A549 (cell line): ENCODE results near the gene ZNF701. TPM values are rescaled to one million over a fixed set of nuclear protein-coding genes. Genes with fewer than 3 reads are reported as not detected.
"Not testable (repeated sequence)": the region's sequence is repeated elsewhere in the genome, so short reads cannot be mapped to it uniquely, and the experiment has no call there.

ENCODE experiments used
- ATAC-seq, 2 experiments: fragments of 200-7000 bp in 1 of 2; fragments of >200 bp in 1 of 2; cut with Nextera tagmentation in 1 of 2; cut with Tn5 transposase in 1 of 2; 3 replicates each; pipeline versions ENCODE4 v1.8.0 to v1.9.1; 2018 to 2020; ENCODE audit warnings: mild to moderate bottlenecking in 1 of 2, moderate library complexity in 1 of 2
- CTCF ChIA-PET: fragments of 300-600 bp; sonication (Branson Sonifier 250); formaldehyde crosslinking; extraction: SDS; loops from one replicate; lab custom pipeline; 2021; ENCODE audit warnings: antibody characterized with exemption, inconsistent platforms; lab: Yijun Ruan, JAX
- POLR2A ChIA-PET: fragments of 350-600 bp; formaldehyde crosslinking; extraction: SDS; loops from one replicate; lab custom pipeline; 2021; ENCODE audit warnings: antibody characterized with exemption, inconsistent platforms; lab: Yijun Ruan, JAX
- DNase-seq, 2 experiments: peaks; one replicate each; pipeline versions ENCODE4 v3.0.0 to v3.0.0-alpha.2; 2011 to 2016; ENCODE audit warnings: low read depth in 1 of 2, low spot score in 1 of 2
- FAIRE-seq: peaks from 2 replicates; lab custom pipeline; 2011; peaks lifted over from hg19 to GRCh38; lab: Jason Lieb, UNC
- H3K27ac ChIP-seq, 2 experiments: fragments of >200 bp; sonication (Bioruptor Twin); formaldehyde crosslinking; 3 replicates each; pipeline ENCODE4 v1.5.1; 2016 to 2017
- H3K4me1 ChIP-seq: fragments of >200 bp; sonication (Bioruptor Twin); formaldehyde crosslinking; 3 replicates; pipeline ENCODE4 v1.6.1; 2016
- H3K4me2 ChIP-seq: fragments of >200 bp; sonication (Bioruptor Twin); formaldehyde crosslinking; 3 replicates; pipeline ENCODE4 v1.6.1; 2016
- H3K4me3 ChIP-seq: fragments of >200 bp; sonication (Bioruptor Twin); formaldehyde crosslinking; 3 replicates; pipeline ENCODE4 v1.5.1; 2016
- H3K9me3 ChIP-seq: fragments of >200 bp; sonication (Bioruptor Twin); formaldehyde crosslinking; 3 replicates; pipeline ENCODE4 v1.6.1; 2016
- BHLHE40 ChIP-seq: IDR thresholded peaks from 2 replicates; pipeline ENCODE4 v1.6.1; 2012; ENCODE audit warnings: low read depth, low read length, inconsistent platforms
- CBX2 ChIP-seq: fragments of 200-600 bp; sonication (generic); IDR thresholded peaks from 2 replicates; pipeline ENCODE4 v1.6.1; 2016; ENCODE audit warnings: low read depth, mild to moderate bottlenecking, borderline replicate concordance
- CEBPB ChIP-seq, 2 experiments: fragments of >200 bp in 1 of 2; sonication (Bioruptor Twin) in 1 of 2; formaldehyde crosslinking in 1 of 2; IDR thresholded peaks; 2 replicates each; pipeline ENCODE4 v1.6.1; 2012 to 2016
- CHD2 ChIP-seq: fragments of 150-350 bp; IDR thresholded peaks from 2 replicates; pipeline ENCODE4 v1.6.1; 2014; ENCODE audit warnings: low read length; ENCODE audit not compliant: partially characterized antibody
- EHF ChIP-seq: fragments of 250-450 bp; sonication (Bioruptor Pico); IDR thresholded peaks from 2 replicates; pipeline ENCODE4 v1.5.0; 2020; ENCODE audit warnings: mild to moderate bottlenecking
- EP300 ChIP-seq, 2 experiments: fragments of >200 bp; sonication (Bioruptor Twin); formaldehyde crosslinking; IDR thresholded peaks; 2 replicates in 1 of 2; 3 replicates in 1 of 2; pipeline ENCODE4 v1.6.1; 2016 to 2017
- HOXA7 ChIP-seq: fragments of 250-450 bp; sonication (Bioruptor Pico); IDR thresholded peaks from 2 replicates; pipeline ENCODE4 v1.5.0; 2020; ENCODE audit warnings: mild to moderate bottlenecking, moderate library complexity
- JUN ChIP-seq, 2 experiments: fragments of >200 bp; sonication (Bioruptor Twin); formaldehyde crosslinking; IDR thresholded peaks; 2 replicates in 1 of 2; 3 replicates in 1 of 2; pipeline ENCODE4 v1.6.1; 2016 to 2017
- JUNB ChIP-seq: fragments of >200 bp; sonication (Bioruptor Twin); formaldehyde crosslinking; IDR thresholded peaks from 2 replicates; pipeline ENCODE4 v1.6.1; 2016
- KDM1A ChIP-seq: fragments of 200-600 bp; sonication (generic); IDR thresholded peaks from 2 replicates; pipeline ENCODE4 v1.6.1; 2016; ENCODE audit warnings: low read depth, mild to moderate bottlenecking
- PHF8 ChIP-seq: fragments of 200-600 bp; sonication (generic); IDR thresholded peaks from 2 replicates; pipeline ENCODE4 v1.6.1; 2016; ENCODE audit warnings: low read depth, mild to moderate bottlenecking, antibody characterized with exemption, moderate library complexity, borderline replicate concordance
- POLR2AphosphoS2 ChIP-seq: conservative IDR thresholded peaks from 2 replicates; pipeline ENCODE4 v1.6.1; 2012; ENCODE audit warnings: low read length, improper control_type of control experiment, inconsistent platforms
- RAD21 ChIP-seq, 2 experiments: fragments of >200 bp in 1 of 2; sonication (Bioruptor Twin) in 1 of 2; formaldehyde crosslinking in 1 of 2; IDR thresholded peaks in 1 of 2; conservative IDR thresholded peaks in 1 of 2; 2 replicates in 1 of 2; 3 replicates in 1 of 2; pipeline ENCODE4 v1.6.1; 2012 to 2018; ENCODE audit warnings: inconsistent platforms in 1 of 2
- RCOR1 ChIP-seq: fragments of 150-350 bp; IDR thresholded peaks from 2 replicates; pipeline ENCODE4 v1.6.1; 2014; ENCODE audit warnings: antibody characterized with exemption, low read length, low read depth
- RFX5 ChIP-seq: fragments of 450-650 bp; IDR thresholded peaks from 2 replicates; pipeline ENCODE4 v1.7.1; 2014; ENCODE audit warnings: antibody characterized with exemption, mild to moderate bottlenecking, moderate library complexity
- TP53 ChIP-seq: fragments of 250-450 bp; sonication (Bioruptor Pico); IDR thresholded peaks from 2 replicates; pipeline ENCODE4 v1.5.0; 2021; ENCODE audit warnings: mild to moderate bottlenecking, moderate library complexity
- WGBS: methylation state at CpG from one replicate; pipeline ENCODE4 v1.1.6; 2017; ENCODE audit errors: missing lambda C conversion rate; 5-methylcytosine and 5-hydroxymethylcytosine counted together
- polyA plus RNA-seq, 4 experiments: library from polyadenylated mRNA; depleted of rRNA in 3 of 4; stranded (reverse); fragments of >200 nt; fragmentation: RNase III in 1 of 4; extraction: RNeasy Plus Mini Kit Qiagen cat#74134 plus additional on column Dnase treatment in 1 of 4; gene quantifications; 2 replicates in 3 of 4; 3 replicates in 1 of 4; pipeline ENCODE4 v1.2.3, GENCODE V29; 2011 to 2017
- TF ChIP-seq, protein P1 (sequence below): fragments of 200-600 bp; sonication (generic); IDR thresholded peaks from 2 replicates; pipeline ENCODE4 v1.6.1; 2016; ENCODE audit warnings: antibody characterized with exemption, mild to moderate bottlenecking, moderate library complexity
- TF ChIP-seq, protein P2 (sequence below): fragments of 450-650 bp; IDR thresholded peaks from 2 replicates; pipeline ENCODE4 v1.6.1; 2014; ENCODE audit warnings: antibody characterized with exemption
- TF ChIP-seq, protein P3 (sequence below): IDR thresholded peaks from 2 replicates; pipeline ENCODE4 v1.6.1; 2012
- TF ChIP-seq, protein P4 (sequence below): fragments of 250-450 bp; sonication (Bioruptor Pico); IDR thresholded peaks from 2 replicates; pipeline ENCODE4 v1.5.0; 2020; ENCODE audit warnings: low read depth, mild to moderate bottlenecking, moderate library complexity
- TF ChIP-seq, protein P5 (sequence below): fragments of >200 bp; sonication (Bioruptor Twin); formaldehyde crosslinking; IDR thresholded peaks from 2 replicates; pipeline ENCODE4 v1.6.1; 2016
- TF ChIP-seq, protein P6 (sequence below): IDR thresholded peaks from 2 replicates; pipeline ENCODE4 v1.6.1; 2012; ENCODE audit warnings: low read depth, borderline replicate concordance
- TF ChIP-seq, protein P7 (sequence below): IDR thresholded peaks from 2 replicates; pipeline ENCODE4 v1.6.1; 2012

The ZNF701 gene
- polyA plus RNA-seq, 2 of the 4 experiments (the other 2 are of a cell fraction), result 0.21 to 0.32 TPM

DNA sequence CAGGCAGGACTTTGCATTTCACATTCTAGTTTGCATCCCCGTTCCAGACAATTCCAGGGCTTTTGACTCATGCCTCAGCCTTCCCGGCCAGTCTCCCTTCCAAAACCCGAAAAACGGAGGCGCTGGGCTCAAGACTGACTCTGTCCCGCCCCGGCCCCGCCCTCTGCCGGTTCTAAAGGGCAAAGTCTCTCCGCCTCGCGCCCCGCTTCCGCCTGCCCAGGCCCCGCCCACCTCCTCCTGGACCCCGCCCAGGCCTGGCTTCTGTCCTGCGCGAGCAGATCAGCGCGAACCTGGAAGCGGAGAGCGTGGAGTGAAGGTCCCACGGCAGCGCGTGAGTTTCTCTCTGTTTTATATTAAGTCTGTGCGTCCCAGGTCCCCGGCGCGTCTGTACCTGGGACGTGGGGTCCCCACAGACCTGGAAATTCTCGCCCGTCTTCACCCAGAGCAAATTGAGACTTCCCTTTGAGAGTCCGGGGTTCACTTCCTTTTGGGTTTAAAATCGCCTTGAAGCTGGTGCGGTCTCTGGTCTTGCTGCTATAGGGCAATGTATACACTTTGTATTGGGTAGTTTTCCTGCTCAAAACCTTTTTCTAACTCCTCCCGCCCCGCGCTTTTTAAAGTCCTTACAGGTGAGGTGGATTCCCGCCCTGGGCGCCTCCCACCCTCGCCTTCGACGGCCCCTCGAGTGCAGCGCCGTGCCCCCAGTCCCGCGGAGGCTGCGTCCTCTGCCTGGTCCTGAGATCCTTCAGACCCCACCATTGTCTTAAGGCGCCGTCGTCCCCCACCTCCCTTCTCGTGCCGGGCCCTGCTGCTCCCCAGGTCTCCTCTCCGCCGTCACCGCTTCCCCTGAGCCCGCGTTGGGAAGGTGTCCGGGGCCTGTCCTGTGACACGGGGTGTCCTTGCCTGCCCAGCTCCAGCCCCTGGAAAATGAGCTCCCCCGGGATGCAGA lies 31.2 kb downstream of the ZNF701 start:
- FAIRE-seq, result no peak
- Histone ChIP-seq H3K4me1 (no peaks in the 10 kb centered on the region), H3K27ac (no peak overlapping the region), H3K9me3 (peaks cover 79% of the 10 kb centered on the region; the same call in 2 of the 3 replicates)
- POLR2A ChIA-PET, result no interaction called here
- 11% methylated on average over 45 of the region's 62 CpGs for WGBS
- DNase-seq, result no peak
- ATAC-seq, result no peak; a peak in 1 of 6 replicates
- TF ChIP-seq HOXA7 (CRISPR knock-in tag) (no peak), RFX5 (no peak), CHD2 (no peak), CBX2 (no peak), POLR2AphosphoS2 (no peak), EHF (CRISPR knock-in tag) (no peak), JUN (IDR thresholded peaks at IDR 0.05) (no peak), PHF8 (no peak), RAD21 (conservative IDR thresholded peaks at IDR 0.05 in 1 of 2, IDR thresholded peaks at IDR 0.05 in 1 of 2) (no peak)
- TF ChIP-seq, protein P1, sequence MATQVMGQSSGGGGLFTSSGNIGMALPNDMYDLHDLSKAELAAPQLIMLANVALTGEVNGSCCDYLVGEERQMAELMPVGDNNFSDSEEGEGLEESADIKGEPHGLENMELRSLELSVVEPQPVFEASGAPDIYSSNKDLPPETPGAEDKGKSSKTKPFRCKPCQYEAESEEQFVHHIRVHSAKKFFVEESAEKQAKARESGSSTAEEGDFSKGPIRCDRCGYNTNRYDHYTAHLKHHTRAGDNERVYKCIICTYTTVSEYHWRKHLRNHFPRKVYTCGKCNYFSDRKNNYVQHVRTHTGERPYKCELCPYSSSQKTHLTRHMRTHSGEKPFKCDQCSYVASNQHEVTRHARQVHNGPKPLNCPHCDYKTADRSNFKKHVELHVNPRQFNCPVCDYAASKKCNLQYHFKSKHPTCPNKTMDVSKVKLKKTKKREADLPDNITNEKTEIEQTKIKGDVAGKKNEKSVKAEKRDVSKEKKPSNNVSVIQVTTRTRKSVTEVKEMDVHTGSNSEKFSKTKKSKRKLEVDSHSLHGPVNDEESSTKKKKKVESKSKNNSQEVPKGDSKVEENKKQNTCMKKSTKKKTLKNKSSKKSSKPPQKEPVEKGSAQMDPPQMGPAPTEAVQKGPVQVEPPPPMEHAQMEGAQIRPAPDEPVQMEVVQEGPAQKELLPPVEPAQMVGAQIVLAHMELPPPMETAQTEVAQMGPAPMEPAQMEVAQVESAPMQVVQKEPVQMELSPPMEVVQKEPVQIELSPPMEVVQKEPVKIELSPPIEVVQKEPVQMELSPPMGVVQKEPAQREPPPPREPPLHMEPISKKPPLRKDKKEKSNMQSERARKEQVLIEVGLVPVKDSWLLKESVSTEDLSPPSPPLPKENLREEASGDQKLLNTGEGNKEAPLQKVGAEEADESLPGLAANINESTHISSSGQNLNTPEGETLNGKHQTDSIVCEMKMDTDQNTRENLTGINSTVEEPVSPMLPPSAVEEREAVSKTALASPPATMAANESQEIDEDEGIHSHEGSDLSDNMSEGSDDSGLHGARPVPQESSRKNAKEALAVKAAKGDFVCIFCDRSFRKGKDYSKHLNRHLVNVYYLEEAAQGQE, result no peak
- TF ChIP-seq, protein P2, sequence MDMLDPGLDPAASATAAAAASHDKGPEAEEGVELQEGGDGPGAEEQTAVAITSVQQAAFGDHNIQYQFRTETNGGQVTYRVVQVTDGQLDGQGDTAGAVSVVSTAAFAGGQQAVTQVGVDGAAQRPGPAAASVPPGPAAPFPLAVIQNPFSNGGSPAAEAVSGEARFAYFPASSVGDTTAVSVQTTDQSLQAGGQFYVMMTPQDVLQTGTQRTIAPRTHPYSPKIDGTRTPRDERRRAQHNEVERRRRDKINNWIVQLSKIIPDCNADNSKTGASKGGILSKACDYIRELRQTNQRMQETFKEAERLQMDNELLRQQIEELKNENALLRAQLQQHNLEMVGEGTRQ, result no peak
- TF ChIP-seq, protein P3, sequence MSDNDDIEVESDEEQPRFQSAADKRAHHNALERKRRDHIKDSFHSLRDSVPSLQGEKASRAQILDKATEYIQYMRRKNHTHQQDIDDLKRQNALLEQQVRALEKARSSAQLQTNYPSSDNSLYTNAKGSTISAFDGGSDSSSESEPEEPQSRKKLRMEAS, result no peak
- TF ChIP-seq, protein P4, sequence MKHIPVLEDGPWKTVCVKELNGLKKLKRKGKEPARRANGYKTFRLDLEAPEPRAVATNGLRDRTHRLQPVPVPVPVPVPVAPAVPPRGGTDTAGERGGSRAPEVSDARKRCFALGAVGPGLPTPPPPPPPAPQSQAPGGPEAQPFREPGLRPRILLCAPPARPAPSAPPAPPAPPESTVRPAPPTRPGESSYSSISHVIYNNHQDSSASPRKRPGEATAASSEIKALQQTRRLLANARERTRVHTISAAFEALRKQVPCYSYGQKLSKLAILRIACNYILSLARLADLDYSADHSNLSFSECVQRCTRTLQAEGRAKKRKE (CRISPR knock-in tag), result no peak
- TF ChIP-seq, all 56 proteins: peak for 0
- no peak overlapping the region for H3K4me3 ChIP-seq
- H3K4me2 ChIP-seq, result no peak overlapping the region
- CTCF ChIA-PET, result no interaction called here

DNA sequence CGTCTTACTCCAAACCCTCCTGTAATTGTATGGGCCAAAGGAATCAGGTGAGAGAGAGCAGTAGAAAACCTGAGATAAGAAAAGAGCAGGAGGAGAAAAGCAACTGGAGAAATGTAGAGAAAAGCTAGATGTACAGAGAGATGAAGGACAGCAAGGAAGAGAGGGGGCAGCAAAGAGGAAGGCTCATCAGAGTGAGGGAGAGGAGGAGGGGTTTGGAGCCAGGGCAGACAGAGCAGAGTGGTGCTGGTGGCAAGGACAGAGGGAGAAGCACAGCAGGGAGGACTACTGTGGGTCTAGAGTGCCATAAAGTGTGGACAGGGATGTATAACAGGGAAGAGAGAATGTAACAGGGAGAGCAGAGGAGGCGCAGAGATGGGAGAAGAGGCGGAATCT lies 31.9 kb downstream of the ZNF701 start:
- DNase-seq, H3K4me1 ChIP-seq, CTCF ChIA-PET, H3K4me2 ChIP-seq, H3K4me3 ChIP-seq, H3K27ac ChIP-seq, POLR2A ChIA-PET, ATAC-seq, FAIRE-seq: not testable (repeated sequence)
- peaks cover 79% of the 10 kb centered on the region for H3K9me3 ChIP-seq
- WGBS, result 47% methylated on average over 3 of the region's 3 CpGs

DNA sequence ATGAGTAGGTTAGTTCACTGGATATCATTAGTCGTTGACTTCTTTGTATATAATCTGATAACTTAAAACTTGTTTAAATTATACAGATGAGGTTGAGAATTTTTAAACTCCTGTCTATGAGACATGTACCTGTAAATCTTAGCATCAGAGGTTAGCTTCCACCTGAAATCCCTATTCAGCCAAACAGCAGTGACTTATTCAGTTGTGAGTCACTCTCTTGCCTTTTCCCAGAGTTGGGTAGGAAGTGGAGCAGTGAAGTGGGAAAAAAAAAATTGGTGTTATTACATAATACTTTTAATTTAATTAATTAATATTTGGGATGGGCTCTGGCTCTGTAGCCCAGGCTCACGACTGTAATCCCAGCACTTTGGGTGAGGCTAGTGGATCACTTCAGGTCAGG lies 32.9 kb downstream of the ZNF701 start:
- no peak for ATAC-seq
- CTCF ChIA-PET, result no interaction called here
- Histone ChIP-seq H3K27ac (no peak overlapping the region), H3K4me3 (no peak overlapping the region), H3K4me2 (no peak overlapping the region), H3K4me1 (no peaks in the 10 kb centered on the region), H3K9me3 (peaks cover 76% of the 10 kb centered on the region)
- DNase-seq, result no peak
- 29% methylated on average over 2 of the region's 2 CpGs for WGBS
- POLR2A ChIA-PET, result no interaction called here
- no peak for FAIRE-seq
- TF ChIP-seq HOXA7 (CRISPR knock-in tag), result no peak
- TF ChIP-seq, protein P5, sequence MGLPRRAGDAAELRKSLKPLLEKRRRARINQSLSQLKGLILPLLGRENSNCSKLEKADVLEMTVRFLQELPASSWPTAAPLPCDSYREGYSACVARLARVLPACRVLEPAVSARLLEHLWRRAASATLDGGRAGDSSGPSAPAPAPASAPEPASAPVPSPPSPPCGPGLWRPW, result no peak
- no peak for TF ChIP-seq EP300 (IDR thresholded peaks at IDR 0.05)
- no peak for TF ChIP-seq JUN (IDR thresholded peaks at IDR 0.05)
- no peak for TF ChIP-seq BHLHE40
- no peak for TF ChIP-seq JUNB
- TF ChIP-seq, protein P6, sequence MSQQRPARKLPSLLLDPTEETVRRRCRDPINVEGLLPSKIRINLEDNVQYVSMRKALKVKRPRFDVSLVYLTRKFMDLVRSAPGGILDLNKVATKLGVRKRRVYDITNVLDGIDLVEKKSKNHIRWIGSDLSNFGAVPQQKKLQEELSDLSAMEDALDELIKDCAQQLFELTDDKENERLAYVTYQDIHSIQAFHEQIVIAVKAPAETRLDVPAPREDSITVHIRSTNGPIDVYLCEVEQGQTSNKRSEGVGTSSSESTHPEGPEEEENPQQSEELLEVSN, result no peak
- TF ChIP-seq KDM1A, result no peak
- TF ChIP-seq TP53 (CRISPR knock-in tag), result no peak
- TF ChIP-seq RCOR1, result no peak
- no peak for TF ChIP-seq CEBPB (IDR thresholded peaks at IDR 0.05)
- TF ChIP-seq, protein P7, sequence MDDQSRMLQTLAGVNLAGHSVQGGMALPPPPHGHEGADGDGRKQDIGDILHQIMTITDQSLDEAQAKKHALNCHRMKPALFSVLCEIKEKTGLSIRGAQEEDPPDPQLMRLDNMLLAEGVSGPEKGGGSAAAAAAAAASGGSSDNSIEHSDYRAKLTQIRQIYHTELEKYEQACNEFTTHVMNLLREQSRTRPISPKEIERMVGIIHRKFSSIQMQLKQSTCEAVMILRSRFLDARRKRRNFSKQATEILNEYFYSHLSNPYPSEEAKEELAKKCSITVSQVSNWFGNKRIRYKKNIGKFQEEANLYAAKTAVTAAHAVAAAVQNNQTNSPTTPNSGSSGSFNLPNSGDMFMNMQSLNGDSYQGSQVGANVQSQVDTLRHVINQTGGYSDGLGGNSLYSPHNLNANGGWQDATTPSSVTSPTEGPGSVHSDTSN, result no peak
